Subcutaneous adipose tissue (tissue), 4 donors: ENCODE data around the gene TFB1M. TPM values are rescaled to one million over a fixed set of nuclear protein-coding genes. Genes with fewer than 3 reads are reported as not detected.

Source experiments
- total RNA-seq, 4 donors: library from RNA; depleted of rRNA; stranded (reverse); fragments of >200 nt; gene quantifications; one replicate each; pipeline ENCODE4 v1.1.0, GENCODE V29; 2016
- TF ChIP-seq, protein P1 (sequence below): fragments of 450-650 bp; IDR thresholded peaks from one replicate; pipeline ENCODE4 v1.5.1; 2016; ENCODE audit warnings: low read depth, mild to moderate bottlenecking, control low read depth, antibody characterized with exemption, moderate library complexity

TFB1M gene
- total RNA-seq, 4 donors from 2014 or later, result 8.6 to 12.6 (median 10.6) TPM

DNA sequence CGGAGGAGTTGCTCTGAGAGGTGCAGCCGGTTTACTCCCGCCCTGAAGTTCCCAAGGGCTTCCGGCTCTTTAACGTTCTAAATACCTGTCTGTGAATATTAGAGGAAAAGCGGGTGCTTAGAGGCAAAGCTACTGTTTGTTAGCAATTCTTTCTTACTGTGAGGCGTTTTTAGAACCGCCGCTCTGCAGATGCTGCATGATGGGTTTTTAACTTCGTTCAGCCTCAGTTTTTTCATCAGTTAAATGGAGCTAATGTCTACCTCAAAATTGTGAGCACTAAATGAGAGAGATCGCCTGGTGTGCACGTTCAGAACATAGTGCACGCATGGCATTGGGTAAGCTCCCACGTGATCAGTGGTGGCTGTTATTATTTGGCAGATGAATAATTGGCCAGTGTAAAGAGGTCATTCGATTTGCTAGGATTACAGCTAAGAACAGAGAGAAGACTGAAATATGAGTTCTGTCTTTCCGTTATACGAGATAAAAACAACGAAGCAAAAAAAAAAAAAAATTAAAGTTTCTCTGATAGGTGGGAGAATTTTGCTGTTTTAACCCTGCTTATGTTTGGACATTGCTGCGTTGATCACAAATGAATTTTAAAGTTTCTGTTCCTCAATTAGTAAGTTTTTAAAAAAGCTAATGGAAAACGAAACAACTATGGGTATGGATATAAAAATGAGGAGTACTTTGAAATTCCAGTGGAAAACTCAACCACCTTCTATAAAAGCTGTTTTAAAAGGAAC is 660 bp upstream of the TFB1M start:
- TF ChIP-seq, protein P1, sequence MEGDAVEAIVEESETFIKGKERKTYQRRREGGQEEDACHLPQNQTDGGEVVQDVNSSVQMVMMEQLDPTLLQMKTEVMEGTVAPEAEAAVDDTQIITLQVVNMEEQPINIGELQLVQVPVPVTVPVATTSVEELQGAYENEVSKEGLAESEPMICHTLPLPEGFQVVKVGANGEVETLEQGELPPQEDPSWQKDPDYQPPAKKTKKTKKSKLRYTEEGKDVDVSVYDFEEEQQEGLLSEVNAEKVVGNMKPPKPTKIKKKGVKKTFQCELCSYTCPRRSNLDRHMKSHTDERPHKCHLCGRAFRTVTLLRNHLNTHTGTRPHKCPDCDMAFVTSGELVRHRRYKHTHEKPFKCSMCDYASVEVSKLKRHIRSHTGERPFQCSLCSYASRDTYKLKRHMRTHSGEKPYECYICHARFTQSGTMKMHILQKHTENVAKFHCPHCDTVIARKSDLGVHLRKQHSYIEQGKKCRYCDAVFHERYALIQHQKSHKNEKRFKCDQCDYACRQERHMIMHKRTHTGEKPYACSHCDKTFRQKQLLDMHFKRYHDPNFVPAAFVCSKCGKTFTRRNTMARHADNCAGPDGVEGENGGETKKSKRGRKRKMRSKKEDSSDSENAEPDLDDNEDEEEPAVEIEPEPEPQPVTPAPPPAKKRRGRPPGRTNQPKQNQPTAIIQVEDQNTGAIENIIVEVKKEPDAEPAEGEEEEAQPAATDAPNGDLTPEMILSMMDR, result no peak

GRCh38 chr6:155313602-155314091 is 637 bp downstream of the TFB1M start:
- TF ChIP-seq, protein P1, result no peak

GRCh38 chr6:155311583-155311982 is 2.7 kb downstream of the TFB1M start:
- TF ChIP-seq, protein P1, result no peak

DNA sequence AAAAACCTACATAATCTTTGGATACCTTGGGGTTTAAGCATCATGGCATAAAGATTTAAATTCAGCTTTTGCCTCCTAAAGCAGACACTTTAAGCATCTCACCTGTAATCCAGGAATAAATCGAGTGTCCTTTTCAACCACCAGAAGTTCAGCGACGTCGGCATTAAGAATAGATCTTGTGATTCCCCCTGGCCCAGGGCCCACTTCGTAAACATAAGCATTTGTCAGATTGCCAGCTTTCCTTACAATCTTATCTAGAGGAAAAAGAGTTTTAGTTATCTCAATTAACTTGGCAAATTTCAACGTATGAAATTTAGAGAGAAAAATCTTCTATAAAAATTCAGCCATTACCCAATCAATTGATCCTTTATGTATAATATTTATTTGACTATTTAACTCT is 3.2 kb downstream of the TFB1M start:
- TF ChIP-seq, protein P1, result no peak

GRCh38 chr6:155310596-155310995 is 3.7 kb downstream of the TFB1M start:
- TF ChIP-seq, protein P1, result no peak

GRCh38 chr6:155309150-155309549 is 5.1 kb downstream of the TFB1M start:
- TF ChIP-seq, protein P1, result no peak

- TF ChIP-seq, protein P1, result no peak
These were observed 7.3 kb downstream of the TFB1M start for GRCh38 chr6:155306958-155307357.
